Fibroblast of lung (primary cell): ENCODE measurements around the gene PLEKHA6. TPM values are rescaled to one million over a fixed set of nuclear protein-coding genes. Genes with fewer than 3 reads are reported as not detected.

Experiments used
- DNase-seq, 2 donors: peaks; one replicate each; pipeline versions ENCODE4 v3.0.0 to v3.0.0-alpha.2; 2010; ENCODE audit warnings: low read depth in 2 of 2
- H2AFZ ChIP-seq: 2 replicates; pipeline ENCODE4 v1.5.1; 2012; ENCODE audit warnings: low read length, control low read depth, inconsistent platforms
- H3K27ac ChIP-seq: 2 replicates; pipeline ENCODE4 v1.5.1; 2011; ENCODE audit warnings: low read length, control low read depth; ENCODE audit not compliant: insufficient read depth
- H3K27me3 ChIP-seq: 2 replicates; pipeline ENCODE4 v1.5.1; 2011; ENCODE audit warnings: mild to moderate bottlenecking, low read length; ENCODE audit not compliant: control insufficient read depth, insufficient read depth
- H3K36me3 ChIP-seq: 2 replicates; pipeline ENCODE4 v1.5.1; 2011; ENCODE audit warnings: low read length; ENCODE audit not compliant: control insufficient read depth, insufficient read depth
- H3K4me1 ChIP-seq: 2 replicates; pipeline ENCODE4 v1.5.1; 2011; ENCODE audit warnings: low read length; ENCODE audit not compliant: control insufficient read depth, insufficient read depth; ENCODE audit errors: extremely low read depth
- H3K4me2 ChIP-seq: 2 replicates; pipeline ENCODE4 v1.5.1; 2011; ENCODE audit warnings: low read length, control low read depth; ENCODE audit not compliant: insufficient read depth; ENCODE audit errors: extremely low read depth
- H3K4me3 ChIP-seq, 4 experiments: fragments of 200-600 bp in 1 of 4; sonication (generic) in 1 of 4; replicated peaks in 1 of 4; 2 replicates each; pipeline ENCODE4 v1.5.1; 2011 to 2016; ENCODE audit warnings: low read length in 4 of 4, low read depth in 3 of 4, mild to moderate bottlenecking in 3 of 4, control low read depth in 2 of 4, inconsistent platforms in 1 of 4, mixed read lengths in 1 of 4; ENCODE audit not compliant: insufficient read depth in 1 of 4; ENCODE audit errors: control extremely low read depth in 1 of 4
- H3K79me2 ChIP-seq: 2 replicates; pipeline ENCODE4 v1.5.1; 2012; ENCODE audit warnings: mild to moderate bottlenecking, low read length, inconsistent platforms; ENCODE audit not compliant: control insufficient read depth, insufficient read depth
- H3K9ac ChIP-seq: 2 replicates; pipeline ENCODE4 v1.5.1; 2011; ENCODE audit warnings: mild to moderate bottlenecking, low read length, control low read depth; ENCODE audit not compliant: insufficient read depth
- H3K9me3 ChIP-seq: 2 replicates; pipeline ENCODE4 v1.5.1; 2012; ENCODE audit warnings: low read depth, low read length; ENCODE audit not compliant: control insufficient read depth, insufficient read depth
- H4K20me1 ChIP-seq: 2 replicates; pipeline ENCODE4 v1.5.1; 2011; ENCODE audit warnings: low read length; ENCODE audit not compliant: control insufficient read depth, insufficient read depth; ENCODE audit errors: extremely low read depth
- EZH2 ChIP-seq: IDR thresholded peaks from 2 replicates; pipeline ENCODE4 v1.5.1; 2012; ENCODE audit warnings: low read length, control low read depth, mild to moderate bottlenecking; ENCODE audit errors: missing control alignments
- polyA plus RNA-seq, 2 donors: library from polyadenylated mRNA; depleted of rRNA in 1 of 2; stranded (reverse) in 1 of 2; unstranded in 1 of 2; fragments of >200 nt; gene quantifications; 2 replicates each; pipeline ENCODE4 v1.2.1, GENCODE V29; 2011 to 2012; ENCODE audit warnings: missing spikeins in 1 of 2
- total RNA-seq: library from RNA; depleted of rRNA; stranded (reverse); fragments of >200 nt; gene quantifications from 2 replicates; pipeline ENCODE4 v1.2.1, GENCODE V29; 2014
- TF ChIP-seq, protein P1 (sequence below), 2 donors: IDR thresholded peaks in 1 of 2; conservative IDR thresholded peaks in 1 of 2; 1 replicate in 1 of 2; 2 replicates in 1 of 2; pipeline ENCODE4 v1.5.1; 2011 to 2012; ENCODE audit warnings: low read length in 2 of 2, control low read depth in 1 of 2, inconsistent platforms in 1 of 2, low read depth in 1 of 2, mild to moderate bottlenecking in 1 of 2

Gene PLEKHA6
- total and polyA plus RNA-seq, 2 donors (not counting 1 experiment from before 2014, with no cell fraction given): 3.8 to 4.3 TPM

DNA sequence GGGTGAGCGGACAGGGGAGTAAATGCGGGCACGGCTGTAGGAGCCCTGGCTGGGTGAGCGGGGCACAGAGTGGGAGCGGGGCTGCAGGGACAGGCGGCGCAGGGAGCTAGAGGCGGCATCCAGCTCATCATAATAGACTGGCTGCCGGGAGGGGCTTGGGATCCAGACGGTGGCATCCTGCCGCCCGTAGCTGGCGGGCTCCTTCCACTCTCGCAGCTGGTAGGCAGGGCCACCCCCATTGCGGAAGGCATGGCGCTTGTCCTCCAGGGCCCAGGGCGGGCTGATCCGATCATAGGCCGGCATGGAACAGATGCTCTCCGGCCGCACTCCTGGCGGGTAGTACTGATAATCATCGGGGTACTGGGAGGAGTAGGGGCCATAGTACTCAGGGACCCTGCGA lies 102.3 kb downstream of the PLEKHA6 start:
- Histone ChIP-seq H3K36me3 (no peaks in the 10 kb centered on the region), H3K79me2 (no peaks in the 10 kb centered on the region), H3K4me1 (peaks cover 5% of the 10 kb centered on the region), H4K20me1 (no peaks in the 10 kb centered on the region), H3K27ac (no peak overlapping the region), H3K9ac (no peak overlapping the region), H3K27me3 (no peaks in the 10 kb centered on the region), H3K9me3 (no peaks in the 10 kb centered on the region), H3K4me3 (no peak overlapping the region), H2AFZ (no peak overlapping the region), H3K4me2 (no peak overlapping the region)
- TF ChIP-seq, protein P1, sequence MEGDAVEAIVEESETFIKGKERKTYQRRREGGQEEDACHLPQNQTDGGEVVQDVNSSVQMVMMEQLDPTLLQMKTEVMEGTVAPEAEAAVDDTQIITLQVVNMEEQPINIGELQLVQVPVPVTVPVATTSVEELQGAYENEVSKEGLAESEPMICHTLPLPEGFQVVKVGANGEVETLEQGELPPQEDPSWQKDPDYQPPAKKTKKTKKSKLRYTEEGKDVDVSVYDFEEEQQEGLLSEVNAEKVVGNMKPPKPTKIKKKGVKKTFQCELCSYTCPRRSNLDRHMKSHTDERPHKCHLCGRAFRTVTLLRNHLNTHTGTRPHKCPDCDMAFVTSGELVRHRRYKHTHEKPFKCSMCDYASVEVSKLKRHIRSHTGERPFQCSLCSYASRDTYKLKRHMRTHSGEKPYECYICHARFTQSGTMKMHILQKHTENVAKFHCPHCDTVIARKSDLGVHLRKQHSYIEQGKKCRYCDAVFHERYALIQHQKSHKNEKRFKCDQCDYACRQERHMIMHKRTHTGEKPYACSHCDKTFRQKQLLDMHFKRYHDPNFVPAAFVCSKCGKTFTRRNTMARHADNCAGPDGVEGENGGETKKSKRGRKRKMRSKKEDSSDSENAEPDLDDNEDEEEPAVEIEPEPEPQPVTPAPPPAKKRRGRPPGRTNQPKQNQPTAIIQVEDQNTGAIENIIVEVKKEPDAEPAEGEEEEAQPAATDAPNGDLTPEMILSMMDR (conservative IDR thresholded peaks at IDR 0.05 in 1 of 2, IDR thresholded peaks at IDR 0.05 in 1 of 2; ENCODE audit: low read depth in 1 of 2, low read length in 2 of 2): no peak
- no peak for TF ChIP-seq EZH2
- no peak for DNase-seq

DNA sequence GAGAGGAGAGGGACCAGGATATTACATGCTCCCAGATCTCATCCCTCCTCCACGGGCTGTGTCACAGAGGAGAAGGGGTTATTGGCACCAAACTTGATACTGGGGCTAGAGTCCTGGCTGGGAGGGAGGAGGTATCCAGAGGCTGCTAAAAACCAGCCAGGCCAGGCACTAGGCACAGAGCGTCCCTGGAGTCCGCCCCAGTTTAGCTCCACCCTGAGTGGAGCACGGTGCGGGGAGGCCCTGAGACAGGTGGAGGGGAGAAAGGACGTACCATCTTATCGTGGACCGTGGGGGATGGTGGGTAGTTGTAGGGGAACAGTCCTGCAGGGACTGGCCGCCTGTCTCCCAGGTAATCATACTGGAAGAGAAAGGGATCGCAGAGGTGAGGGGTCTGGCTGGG lies 103.2 kb downstream of the PLEKHA6 start:
- no peak overlapping the region for H3K27ac ChIP-seq
- no peaks in the 10 kb centered on the region for H4K20me1 ChIP-seq
- H3K9me3 ChIP-seq: no peaks in the 10 kb centered on the region
- H3K79me2 ChIP-seq: no peaks in the 10 kb centered on the region
- no peak overlapping the region for H2AFZ ChIP-seq
- no peak overlapping the region for H3K4me2 ChIP-seq
- H3K4me3 ChIP-seq: no peak overlapping the region
- no peaks in the 10 kb centered on the region for H3K27me3 ChIP-seq
- no peaks in the 10 kb centered on the region for H3K36me3 ChIP-seq
- H3K9ac ChIP-seq: no peak overlapping the region
- peaks cover 3% of the 10 kb centered on the region for H3K4me1 ChIP-seq
- TF ChIP-seq, protein P1 (conservative IDR thresholded peaks at IDR 0.05 in 1 of 2, IDR thresholded peaks at IDR 0.05 in 1 of 2; ENCODE audit: low read depth in 1 of 2, low read length in 2 of 2): no peak
- TF ChIP-seq EZH2: no peak
- no peak for DNase-seq

DNA sequence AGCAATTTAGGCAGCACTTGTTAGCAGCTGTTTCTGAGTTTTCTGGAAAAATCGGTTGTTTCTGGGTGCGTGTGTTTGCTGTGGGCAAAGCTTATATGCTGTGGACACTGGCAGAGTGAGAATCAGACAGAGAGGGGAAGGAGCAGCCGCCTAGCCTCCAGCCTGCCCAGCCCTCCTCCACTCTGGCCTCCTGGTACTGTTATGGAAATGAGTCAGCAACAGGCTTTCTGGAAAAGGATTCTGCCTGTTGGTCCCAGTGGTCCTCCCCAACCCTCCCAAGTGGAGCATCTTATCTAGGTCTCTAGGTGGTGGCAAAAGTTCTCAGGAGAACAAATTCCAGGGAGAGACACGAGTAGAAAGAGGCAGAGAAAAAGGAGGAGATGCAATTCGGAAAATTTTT lies 103.8 kb downstream of the PLEKHA6 start:
- no peaks in the 10 kb centered on the region for H3K9me3 ChIP-seq
- peaks cover 3% of the 10 kb centered on the region for H3K4me1 ChIP-seq
- no peak overlapping the region for H2AFZ ChIP-seq
- TF ChIP-seq EZH2: no peak
- TF ChIP-seq, protein P1 (conservative IDR thresholded peaks at IDR 0.05 in 1 of 2, IDR thresholded peaks at IDR 0.05 in 1 of 2; ENCODE audit: low read depth in 1 of 2, low read length in 2 of 2): no peak
- H3K27me3 ChIP-seq: peaks cover 3% of the 10 kb centered on the region
- no peak overlapping the region for H3K4me2 ChIP-seq
- H3K36me3 ChIP-seq: no peaks in the 10 kb centered on the region
- no peak overlapping the region for H3K9ac ChIP-seq
- no peaks in the 10 kb centered on the region for H4K20me1 ChIP-seq
- no peak overlapping the region for H3K27ac ChIP-seq
- no peak overlapping the region for H3K4me3 ChIP-seq
- peak; percentile 17 to 37 for DNase-seq
- no peaks in the 10 kb centered on the region for H3K79me2 ChIP-seq
